Stimulated activated CD4-positive, alpha-beta T cell treated with anti-CD3 and anti-CD28 coated beads, Interleukin-2, amount 100 ng/mL, for 4 hours (primary cell): Measurements from ENCODE around the gene NT5DC1.

Experiments used
- DNase-seq: peaks from one replicate; pipeline ENCODE4 v3.0.0-alpha.2; 2020; ENCODE audit warnings: low read depth

The NT5DC1 gene

GRCh38 chr6:116100419-116101301 is at the start of gene NT5DC1:
Gene NT5DC1, plus strand, starts transcription at chr6:116100853. Its CDS starts 78 bp downstream, at chr6:116100931.
- DNase-seq = peak; percentile 77

GRCh38 chr6:116051244-116051643 is 49.4 kb upstream of the NT5DC1 start:
- DNase-seq = no peak

- DNase-seq = no peak
These were observed 45.1 kb upstream of the NT5DC1 start for GRCh38 chr6:116055513-116055912.

GRCh38 chr6:116057766-116058165 is 42.9 kb upstream of the NT5DC1 start:
- no peak for DNase-seq

GRCh38 chr6:116059713-116060571 is 40.7 kb upstream of the NT5DC1 start:
- no peak for DNase-seq

- no peak for DNase-seq
These were observed 39.9 kb upstream of the NT5DC1 start, which contains the start of gene FRK for GRCh38 chr6:116060572-116061283. Gene FRK, minus strand, starts transcription at chr6:116060891. Its CDS starts 580 bp downstream, at chr6:116060311.

- no peak for DNase-seq
These were observed 38.2 kb upstream of the NT5DC1 start for GRCh38 chr6:116062496-116062895.

GRCh38 chr6:116064666-116065065 is 36.0 kb upstream of the NT5DC1 start:
- DNase-seq = no peak

GRCh38 chr6:116066789-116067188 is 33.9 kb upstream of the NT5DC1 start:
- no peak for DNase-seq

- no peak for DNase-seq
These were observed 30.6 kb upstream of the NT5DC1 start for GRCh38 chr6:116070101-116070500.

- no peak for DNase-seq
These were observed 29.9 kb upstream of the NT5DC1 start for GRCh38 chr6:116070616-116071389.

GRCh38 chr6:116072368-116072767 is 28.3 kb upstream of the NT5DC1 start:
- DNase-seq = no peak

GRCh38 chr6:116073765-116074440 is 26.8 kb upstream of the NT5DC1 start:
- no peak for DNase-seq

GRCh38 chr6:116074732-116075390 is 25.8 kb upstream of the NT5DC1 start:
- no peak for DNase-seq

- DNase-seq = no peak
These were observed 22.1 kb upstream of the NT5DC1 start for GRCh38 chr6:116078522-116078921.

- DNase-seq = no peak
These were observed 21.7 kb upstream of the NT5DC1 start for GRCh38 chr6:116078945-116079344.

- DNase-seq = no peak
These were observed 17.6 kb upstream of the NT5DC1 start for GRCh38 chr6:116083052-116083451.

GRCh38 chr6:116084284-116084683 is 16.4 kb upstream of the NT5DC1 start:
- DNase-seq = no peak

GRCh38 chr6:116087437-116088027 is 13.1 kb upstream of the NT5DC1 start:
- no peak for DNase-seq

- no peak for DNase-seq
These were observed 11.7 kb upstream of the NT5DC1 start for GRCh38 chr6:116088946-116089345.
